B cell (primary cell): Measurements from ENCODE around the gene ATP6V1B1. TPM values are rescaled to one million over a fixed set of nuclear protein-coding genes. Genes with fewer than 3 reads are reported as not detected.

ENCODE experiments used
- ATAC-seq: fragments of 200-7000 bp; cut with Tn5 transposase; one replicate; pipeline ENCODE4 v1.10.0; 2021; ENCODE audit warnings: low read depth, mild to moderate bottlenecking, moderate number of reproducible peaks, moderate library complexity
- CTCF ChIA-PET: fragments of 350-600 bp; sonication (Branson Sonifier 250); formaldehyde crosslinking; loops from one replicate; lab custom pipeline; 2021; ENCODE audit warnings: antibody characterized with exemption, inconsistent platforms; lab: Charles Lee
- POLR2A ChIA-PET: fragments of 350-600 bp; sonication (Branson Sonifier 250); formaldehyde crosslinking; loops from one replicate; lab custom pipeline; 2021; ENCODE audit warnings: antibody characterized with exemption; lab: Charles Lee
- DNase-seq: peaks from one replicate; pipeline ENCODE4 v3.0.0; 2013
- H2AFZ ChIP-seq: 2 replicates; pipeline ENCODE4 v1.6.1; 2012; ENCODE audit warnings: mild to moderate bottlenecking, low read depth, low read length; ENCODE audit not compliant: insufficient read depth, poor library complexity, severe bottlenecking
- H3K27ac ChIP-seq, 2 donors: 1 replicate in 1 of 2; 2 replicates in 1 of 2; pipeline ENCODE4 v1.5.1; 2012 to 2013; ENCODE audit warnings: low read length in 2 of 2, mild to moderate bottlenecking in 2 of 2, moderate library complexity in 1 of 2
- H3K27me3 ChIP-seq, 4 experiments: fragments of 200-600 bp in 1 of 4; sonication (generic) in 1 of 4; replicated peaks in 1 of 4; 1 replicate in 2 of 4; 2 replicates in 2 of 4; pipeline versions ENCODE4 v1.6.1 to v1.7.0; 2013 to 2016; ENCODE audit warnings: low read length in 3 of 4, mild to moderate bottlenecking in 2 of 4, mixed read lengths in 1 of 4, moderate library complexity in 1 of 4; ENCODE audit not compliant: insufficient read depth in 4 of 4, control insufficient read depth in 3 of 4; ENCODE audit errors: control extremely low read depth in 1 of 4
- H3K36me3 ChIP-seq, 2 experiments: replicated peaks in 1 of 2; 1 replicate in 1 of 2; 2 replicates in 1 of 2; pipeline versions ENCODE4 v1.6.1 to v1.7.1; 2013; ENCODE audit warnings: low read length in 1 of 2; ENCODE audit not compliant: insufficient read depth in 2 of 2, control insufficient read depth in 1 of 2; ENCODE audit errors: control extremely low read depth in 1 of 2, extremely low read depth in 1 of 2
- H3K4me1 ChIP-seq, 2 donors: fragments of 200-600 bp in 1 of 2; sonication (generic) in 1 of 2; 1 replicate in 1 of 2; 2 replicates in 1 of 2; pipeline versions ENCODE4 v1.5.1 to v1.6.1; 2013 to 2017; ENCODE audit warnings: low read length in 2 of 2; ENCODE audit not compliant: control insufficient read depth in 2 of 2, insufficient read depth in 2 of 2
- H3K4me2 ChIP-seq: replicated peaks from 2 replicates; pipeline ENCODE3; 2012; ENCODE audit warnings: mild to moderate bottlenecking, low read depth, low read length; ENCODE audit not compliant: poor library complexity, severe bottlenecking
- H3K4me3 ChIP-seq, 5 experiments: fragments of 200-600 bp in 1 of 5; sonication (generic) in 1 of 5; 1 replicate in 3 of 5; 2 replicates in 2 of 5; pipeline versions ENCODE4 v1.5.1 to v1.7.0; 2011 to 2016; ENCODE audit warnings: low read length in 4 of 5, mild to moderate bottlenecking in 4 of 5, low read depth in 2 of 5, control low read depth in 1 of 5, moderate library complexity in 1 of 5; ENCODE audit not compliant: insufficient read depth in 1 of 5; ENCODE audit errors: control extremely low read depth in 1 of 5, extremely low read depth in 1 of 5
- H3K79me2 ChIP-seq: fragments of 200-600 bp; sonication (generic); one replicate; pipeline ENCODE4 v1.6.0; 2016; ENCODE audit warnings: low read length; ENCODE audit not compliant: control insufficient read depth, insufficient read depth
- H3K9ac ChIP-seq: fragments of 200-600 bp; sonication (generic); 2 replicates; pipeline ENCODE4 v1.6.1; 2017; ENCODE audit warnings: mild to moderate bottlenecking, low read length, moderate library complexity
- H3K9me3 ChIP-seq, 3 donors: one replicate each; pipeline versions ENCODE4 v1.6.1 to v1.7.1; 2013; ENCODE audit warnings: low read length in 2 of 3; ENCODE audit not compliant: control insufficient read depth in 2 of 3, insufficient read depth in 1 of 3; ENCODE audit errors: control extremely low read depth in 1 of 3
- H4K20me1 ChIP-seq: 2 replicates; pipeline ENCODE4 v1.6.0; 2012; ENCODE audit warnings: mild to moderate bottlenecking, low read length; ENCODE audit not compliant: insufficient read depth, control insufficient read depth, poor library complexity, severe bottlenecking
- H3K27ac Mint-ChIP-seq: one replicate; pipeline ENCODE4 v1.8.0; 2021; ENCODE audit warnings: mixed read lengths
- H3K27me3 Mint-ChIP-seq: one replicate; pipeline ENCODE4 v1.8.0; 2021; ENCODE audit warnings: mixed read lengths
- H3K4me1 Mint-ChIP-seq: one replicate; pipeline ENCODE4 v1.8.0; 2021; ENCODE audit warnings: mixed read lengths
- H3K4me3 Mint-ChIP-seq: one replicate; pipeline ENCODE4 v1.8.0; 2021; ENCODE audit warnings: mixed read lengths
- H3K9me3 Mint-ChIP-seq: one replicate; pipeline ENCODE4 v1.8.0; 2022; ENCODE audit warnings: mixed read lengths; ENCODE audit not compliant: insufficient read depth
- CTCF ChIP-seq: fragments of 200-600 bp; IDR thresholded peaks from one replicate; pipeline ENCODE4 v1.8.0; 2022; ENCODE audit warnings: antibody characterized with exemption, mild to moderate bottlenecking
- EZH2 ChIP-seq: IDR thresholded peaks from 2 replicates; pipeline ENCODE4 v1.6.1; 2012; ENCODE audit warnings: borderline replicate concordance, low read depth, mild to moderate bottlenecking, moderate library complexity, low read length; ENCODE audit not compliant: insufficient read depth, poor library complexity, severe bottlenecking
- WGBS: methylation state at CpG from one replicate; pipeline ENCODE4 v1.1.5; 2013; ENCODE audit warnings: missing lambda C conversion rate; ENCODE audit not compliant: insufficient coverage; 5-methylcytosine and 5-hydroxymethylcytosine counted together
- intact Hi-C: fragments of 100-400 bp; cut with micrococcal nuclease; formaldehyde crosslinking; loops from one replicate; pipeline ENCODE4 v1.10.0; 2022
- polyA plus RNA-seq: library from polyadenylated mRNA; depleted of rRNA; stranded (reverse); fragments of >200 nt; gene quantifications from 2 replicates; pipeline ENCODE4 v1.2.3, GENCODE V29; 2012
- total RNA-seq, 2 donors: library from RNA; stranded (reverse); fragments of 120-200 nt in 1 of 2; gene quantifications; 1 replicate in 1 of 2; 2 replicates in 1 of 2; pipeline versions ENCODE4 v1.2.3 to v1.2.4, GENCODE V29; 2013 to 2022

Gene ATP6V1B1
- total and polyA plus RNA-seq, 2 donors (not counting 1 experiment from before 2014, with no cell fraction given), result not detected

GRCh38 chr2:70901227-70902066 lies 34.3 kb upstream of the ATP6V1B1 start:
- H3K27ac Mint-ChIP-seq, result no peak overlapping the region
- ChIA-PET POLR2A (no interaction called here), CTCF (no interaction called here)
- no peak overlapping the region for H3K27ac ChIP-seq
- no peaks in the 10 kb centered on the region for H3K9me3 Mint-ChIP-seq
- no peaks in the 10 kb centered on the region for H4K20me1 ChIP-seq
- DNase-seq (peak; percentile 47), ATAC-seq (no peak)
- peak overlapping the region; percentile 68 for H3K4me2 ChIP-seq
- WGBS, result 10% methylated on average over 78 of the region's 79 CpGs
- H3K4me3 ChIP-seq, result peak overlapping the region in 3 of 5 experiments; percentile 18 to 29 (median 29)
- peak overlapping the region; percentile 39 for H3K9ac ChIP-seq
- no peaks in the 10 kb centered on the region for H3K79me2 ChIP-seq
- no peak for TF ChIP-seq CTCF
- TF ChIP-seq EZH2, result no peak
- H3K27me3 Mint-ChIP-seq, result peaks cover 75% of the 10 kb centered on the region
- H3K9me3 ChIP-seq, result peaks cover 0 to 35% (median 0%) of the 10 kb centered on the region in 3 donors
- peaks cover 27% of the 10 kb centered on the region for H3K4me1 Mint-ChIP-seq
- peaks cover 0 to 96% (median 60%) of the 10 kb centered on the region in 4 experiments for H3K27me3 ChIP-seq
- intact Hi-C loops, result loop anchor here (2.0 kb wide), 1 partner anchor 13 kb away; no protein-coding TSS in a partner anchor
- H2AFZ ChIP-seq, result peak overlapping the region; percentile 44
- H3K4me3 Mint-ChIP-seq, result peak overlapping the region; percentile 64
- no peaks in the 10 kb centered on the region for H3K36me3 ChIP-seq
- H3K4me1 ChIP-seq, result peaks cover 29 to 34% of the 10 kb centered on the region in 2 donors

GRCh38 chr2:70902067-70902442 lies 33.6 kb upstream of the ATP6V1B1 start:
- ChIA-PET POLR2A (no interaction called here), CTCF (no interaction called here)
- no peaks in the 10 kb centered on the region for H3K79me2 ChIP-seq
- H3K27ac Mint-ChIP-seq, result no peak overlapping the region
- H2AFZ ChIP-seq, result no peak overlapping the region
- no peak overlapping the region for H3K9ac ChIP-seq
- peaks cover 30 to 39% of the 10 kb centered on the region in 2 donors for H3K4me1 ChIP-seq
- H3K9me3 Mint-ChIP-seq, result no peaks in the 10 kb centered on the region
- H3K36me3 ChIP-seq, result no peaks in the 10 kb centered on the region
- peaks cover 0 to 38% (median 0%) of the 10 kb centered on the region in 3 donors for H3K9me3 ChIP-seq
- WGBS, result 53% methylated on average over 4 of the region's 5 CpGs
- no peak overlapping the region for H3K27ac ChIP-seq
- H3K4me3 Mint-ChIP-seq, result peak overlapping the region; percentile 40
- no peak for DNase-seq
- peaks cover 0 to 97% (median 65%) of the 10 kb centered on the region in 4 experiments for H3K27me3 ChIP-seq
- no peaks in the 10 kb centered on the region for H4K20me1 ChIP-seq
- no peak overlapping the region for H3K4me3 ChIP-seq
- H3K4me1 Mint-ChIP-seq, result peaks cover 31% of the 10 kb centered on the region
- no peak overlapping the region for H3K4me2 ChIP-seq
- TF ChIP-seq CTCF (no peak), EZH2 (no peak)
- ATAC-seq, result no peak
- intact Hi-C loops, result loop anchor here (2.0 kb wide), 1 partner anchor 13 kb away; no protein-coding TSS in a partner anchor
- peaks cover 76% of the 10 kb centered on the region for H3K27me3 Mint-ChIP-seq
